SK-N-SH (cell line): ENCODE results near the gene ARID1A. TPM values are rescaled to one million over a fixed set of nuclear protein-coding genes. Genes with fewer than 3 reads are reported as not detected.

Experiments used
- CTCF ChIA-PET: fragments of 300-600, 350-600 bp; formaldehyde crosslinking; extraction: SDS; loops from one replicate; lab custom pipeline; 2021; lab: Yijun Ruan, JAX
- POLR2A ChIA-PET: fragments of 350-600 bp; sonication (Branson Sonifier 250); formaldehyde crosslinking; extraction: SDS; loops from one replicate; lab custom pipeline; 2020; ENCODE audit warnings: antibody characterized with exemption, inconsistent platforms; lab: Yijun Ruan, JAX
- DNase-seq: peaks from one replicate; pipeline ENCODE4 v3.0.0; 2012
- H2AFZ ChIP-seq: fragments of 200-600 bp; sonication (generic); 2 replicates; pipeline ENCODE4 v1.8.1; 2016; ENCODE audit warnings: antibody characterized with exemption, mild to moderate bottlenecking, low read depth
- H3F3A ChIP-seq: fragments of 200-600 bp; sonication (generic); replicated peaks from 2 replicates; pipeline ENCODE3; 2016; ENCODE audit warnings: antibody characterized with exemption, mild to moderate bottlenecking; ENCODE audit not compliant: insufficient read depth
- H3K27ac ChIP-seq, 2 experiments: fragments of 200-500 bp in 1 of 2; fragments of 200-600 bp in 1 of 2; sonication (Bioruptor generic) in 1 of 2; sonication (generic), shearing (Covaris generic) in 1 of 2; 2 replicates each; pipeline versions ENCODE4 v1.5.1 to v1.6.1; 2014 to 2016; ENCODE audit warnings: low read depth in 2 of 2, inconsistent platforms in 1 of 2, low read length in 1 of 2, mild to moderate bottlenecking in 1 of 2, mixed read lengths in 1 of 2
- H3K27me3 ChIP-seq: fragments of 200-600 bp; sonication (generic), shearing (Covaris generic); 2 replicates; pipeline ENCODE4 v1.6.1; 2016; ENCODE audit warnings: mixed run types; ENCODE audit not compliant: insufficient read depth
- H3K36me3 ChIP-seq, 2 experiments: fragments of 200-500 bp in 1 of 2; fragments of 200-600 bp in 1 of 2; sonication (Bioruptor generic) in 1 of 2; sonication (generic) in 1 of 2; replicated peaks in 1 of 2; 2 replicates each; pipeline versions ENCODE3 to v1.5.1; 2014 to 2016; ENCODE audit warnings: low read length in 1 of 2, mild to moderate bottlenecking in 1 of 2; ENCODE audit not compliant: insufficient read depth in 2 of 2, control insufficient read depth in 1 of 2
- H3K4me1 ChIP-seq, 2 experiments: fragments of 200-500 bp in 1 of 2; fragments of 200-600 bp in 1 of 2; sonication (Bioruptor generic) in 1 of 2; sonication (generic), shearing (Covaris generic) in 1 of 2; 2 replicates each; pipeline versions ENCODE4 v1.5.1 to v1.6.1; 2014 to 2016; ENCODE audit warnings: low read depth in 1 of 2, low read length in 1 of 2, mixed run types in 1 of 2; ENCODE audit not compliant: insufficient read depth in 2 of 2, control insufficient read depth in 1 of 2
- H3K4me2 ChIP-seq: fragments of 200-600 bp; sonication (generic), shearing (Covaris generic); 2 replicates; pipeline ENCODE4 v1.6.1; 2017; ENCODE audit warnings: mixed run types
- H3K4me3 ChIP-seq, 2 experiments: fragments of 200-500 bp in 1 of 2; fragments of 200-600 bp in 1 of 2; sonication (Bioruptor generic) in 1 of 2; sonication (generic), shearing (Covaris generic) in 1 of 2; 2 replicates each; pipeline versions ENCODE4 v1.5.1 to v1.8.1; 2014 to 2016; ENCODE audit warnings: low read depth in 2 of 2, inconsistent platforms in 1 of 2, low read length in 1 of 2, mild to moderate bottlenecking in 1 of 2, mixed read lengths in 1 of 2, moderate library complexity in 1 of 2
- H3K79me2 ChIP-seq: fragments of 200-600 bp; sonication (generic); 2 replicates; pipeline ENCODE4 v1.8.1; 2017; ENCODE audit warnings: mild to moderate bottlenecking; ENCODE audit not compliant: insufficient read depth
- H3K9ac ChIP-seq: fragments of 200-600 bp; sonication (generic); 2 replicates; pipeline ENCODE4 v1.6.1; 2017; ENCODE audit warnings: mixed run types
- H3K9me2 ChIP-seq: fragments of 200-600 bp; sonication (generic); 2 replicates; pipeline ENCODE4 v1.6.1; 2017; ENCODE audit warnings: mixed run types
- H3K9me3 ChIP-seq: fragments of 200-600 bp; sonication (generic); 2 replicates; pipeline ENCODE4 v1.6.1; 2017; ENCODE audit warnings: mixed run types, mild to moderate bottlenecking, moderate library complexity
- H4K20me1 ChIP-seq: fragments of 200-600 bp; sonication (generic); 2 replicates; pipeline ENCODE4 v1.6.1; 2017; ENCODE audit warnings: mild to moderate bottlenecking, mixed run types; ENCODE audit not compliant: insufficient read depth
- CHD2 ChIP-seq: fragments of 150-350 bp; IDR thresholded peaks from 2 replicates; pipeline ENCODE4 v1.6.1; 2018; ENCODE audit warnings: low read length; ENCODE audit not compliant: partially characterized antibody
- ELF1 ChIP-seq: IDR thresholded peaks from 2 replicates; pipeline ENCODE4 v1.4.0; 2012
- EP300 ChIP-seq, 2 experiments: IDR thresholded peaks; 2 replicates each; pipeline versions ENCODE4 v1.4.0 to v1.6.1; 2012; ENCODE audit warnings: borderline replicate concordance in 1 of 2, low read depth in 1 of 2, low read length in 1 of 2
- FOXJ3 ChIP-seq: sonication (generic); formaldehyde crosslinking; IDR thresholded peaks from 2 replicates; pipeline ENCODE4 v1.5.1; 2020; ENCODE audit warnings: mild to moderate bottlenecking, missing genetic modification reagents
- JUND ChIP-seq: IDR thresholded peaks from 2 replicates; pipeline ENCODE4 v1.4.0; 2012
- MXI1 ChIP-seq: IDR thresholded peaks from 2 replicates; pipeline ENCODE4 v1.6.1; 2012; ENCODE audit warnings: mild to moderate bottlenecking, low read depth, low read length, improper control_type of control experiment
- RCOR1 ChIP-seq: fragments of 150-350 bp; IDR thresholded peaks from 2 replicates; pipeline ENCODE4 v1.6.1; 2017; ENCODE audit warnings: antibody characterized with exemption, low read length
- TAF1 ChIP-seq: IDR thresholded peaks from 2 replicates; pipeline ENCODE4 v1.6.1; 2012; ENCODE audit warnings: low read depth, mild to moderate bottlenecking, low read length, moderate library complexity, borderline replicate concordance
- TCF12 ChIP-seq: IDR thresholded peaks from 2 replicates; pipeline ENCODE4 v1.4.0; 2012
- WGBS: methylation state at CpG from one replicate; pipeline ENCODE4 v1.1.6; 2017; ENCODE audit warnings: low lambda C conversion rate; 5-methylcytosine and 5-hydroxymethylcytosine counted together
- polyA plus RNA-seq, 3 experiments: library from polyadenylated mRNA; depleted of rRNA; stranded (reverse); fragments of >200 nt; gene quantifications; 2 replicates each; pipeline ENCODE4 v1.2.3, GENCODE V29; 2012
- TF ChIP-seq, protein P1 (sequence below): IDR thresholded peaks from 2 replicates; pipeline ENCODE4 v1.4.0; 2012; ENCODE audit warnings: low read depth

ARID1A gene
- polyA plus RNA-seq, 1 of the 3 experiments (the other 2 are of a cell fraction), result 26.5 TPM

DNA sequence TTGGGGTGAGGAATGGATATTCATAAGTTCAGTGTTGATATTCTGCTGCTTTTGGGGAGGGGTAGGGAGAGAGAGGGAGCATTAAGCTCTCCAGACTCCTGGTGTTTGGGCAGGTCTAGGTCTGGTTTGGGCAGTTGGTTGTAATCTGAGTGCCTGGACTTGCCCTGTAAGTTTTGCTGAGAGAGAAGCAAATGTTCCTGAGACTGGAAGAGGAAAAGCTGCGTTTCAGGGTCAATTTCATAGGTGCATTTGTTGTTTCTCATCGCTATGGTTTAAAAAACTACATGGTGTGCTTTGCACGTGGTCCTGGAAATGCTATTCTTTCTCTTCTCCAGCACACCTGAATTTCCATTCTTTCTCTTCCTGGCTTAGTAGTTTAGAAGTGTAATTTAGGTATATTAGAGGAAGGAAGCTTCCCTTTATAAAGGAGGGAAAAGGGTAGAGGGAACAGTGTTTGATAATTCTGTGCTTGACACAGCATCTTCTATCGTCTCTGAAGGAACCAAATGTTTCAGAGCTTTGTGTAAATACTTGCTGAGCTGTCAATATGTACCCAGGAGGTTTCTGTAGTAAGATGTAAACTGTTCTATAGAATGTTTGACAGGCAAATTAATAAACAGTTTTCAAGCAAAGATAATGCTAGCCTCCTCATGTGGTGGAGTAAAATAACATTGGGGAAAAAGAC lies 6.3 kb downstream of the ARID1A start:
- 75% methylated on average over 4 of the region's 4 CpGs for WGBS
- no peak for DNase-seq
- H4K20me1 ChIP-seq, result peaks cover 97% of the 10 kb centered on the region

DNA sequence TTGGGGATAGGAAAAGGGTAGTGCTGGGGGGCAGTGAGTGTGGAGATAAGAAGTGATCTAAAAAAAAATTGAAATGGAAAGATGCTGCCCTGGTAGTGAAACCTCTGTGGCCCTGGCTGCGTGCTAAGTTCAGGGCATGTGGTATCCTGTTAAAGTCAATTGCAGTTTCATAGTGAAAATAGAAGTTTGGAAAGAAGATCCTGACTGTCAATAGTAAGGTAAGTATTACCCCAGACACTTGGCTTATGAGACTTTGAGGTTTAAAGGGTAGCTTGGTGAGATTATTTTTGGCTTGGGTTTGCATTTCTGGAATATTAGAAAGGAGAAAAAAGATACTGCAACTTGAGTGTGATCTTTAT lies 6.8 kb downstream of the ARID1A start:
- peak overlapping the region in 1 of 2 experiments; percentile 81; a peak in 1 of 4 replicates for H3K27ac ChIP-seq
- TF ChIP-seq MXI1, result no peak
- no peak for TF ChIP-seq JUND
- TF ChIP-seq TAF1, result no peak
- TF ChIP-seq, all 33 proteins: peak for 0
- no peaks in the 10 kb centered on the region for H3K9me2 ChIP-seq
- H3K27me3 ChIP-seq, result no peaks in the 10 kb centered on the region
- CTCF ChIA-PET, result interaction anchor here (1.7 to 4.9 kb wide), 3 partner anchors 10 to 86 kb away, joined by 4 to 32 read pairs (median 13); partner anchors contain the start of gene PIGV
- peaks cover 35 to 72% of the 10 kb centered on the region in 2 experiments; a peak in 3 of 4 replicates for H3K4me1 ChIP-seq
- H4K20me1 ChIP-seq, result peaks cover 100% of the 10 kb centered on the region
- no peak overlapping the region for H3K9ac ChIP-seq
- H2AFZ ChIP-seq, result no peak overlapping the region
- DNase-seq, result no peak
- H3K4me3 ChIP-seq, result no peak overlapping the region
- H3F3A ChIP-seq, result peaks cover 37% of the 10 kb centered on the region
- peak overlapping the region; percentile 88 for H3K4me2 ChIP-seq
- H3K9me3 ChIP-seq, result no peaks in the 10 kb centered on the region
- POLR2A ChIA-PET, result interaction anchor here (1.8 kb wide), 1 partner anchor 85 kb away, joined by 6 read pairs; the partner anchor contains the start of gene PIGV
- peaks cover 3 to 12% of the 10 kb centered on the region in 2 experiments for H3K36me3 ChIP-seq
- H3K79me2 ChIP-seq, result peaks cover 97% of the 10 kb centered on the region
- WGBS, result 96% methylated on average over 1 of the region's 1 CpG

More for the DNA sequence above, 6.3 kb downstream of the ARID1A start:
- H3K9ac ChIP-seq, result no peak overlapping the region; the same call in 1 of the 2 replicates
- H3K4me2 ChIP-seq, result peak overlapping the region; percentile 88
- H3K27me3 ChIP-seq, result no peaks in the 10 kb centered on the region
- H3F3A ChIP-seq, result peaks cover 33% of the 10 kb centered on the region
- no peak overlapping the region; a peak in 2 of 4 replicates for H3K27ac ChIP-seq
- H2AFZ ChIP-seq, result no peak overlapping the region
- H3K36me3 ChIP-seq, result peaks cover 0 to 12% of the 10 kb centered on the region in 2 experiments
- no peak for TF ChIP-seq TCF12
- TF ChIP-seq JUND, result no peak
- TF ChIP-seq, protein P1, sequence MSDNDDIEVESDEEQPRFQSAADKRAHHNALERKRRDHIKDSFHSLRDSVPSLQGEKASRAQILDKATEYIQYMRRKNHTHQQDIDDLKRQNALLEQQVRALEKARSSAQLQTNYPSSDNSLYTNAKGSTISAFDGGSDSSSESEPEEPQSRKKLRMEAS, result no peak
- TF ChIP-seq ELF1, result no peak
- no peak for TF ChIP-seq RCOR1
- no peak for TF ChIP-seq EP300 (IDR thresholded peaks at IDR 0.05; ENCODE audit: borderline replicate concordance in 1 of 2, low read depth in 1 of 2, low read length in 1 of 2)
- no peak for TF ChIP-seq CHD2
- no peak for TF ChIP-seq FOXJ3 (CRISPR knock-in tag)
- H3K4me3 ChIP-seq, result no peak overlapping the region
- CTCF ChIA-PET, result interaction anchor here (0.9 to 4.9 kb wide), 6 partner anchors 10 to 92 kb away, joined by 3 to 32 read pairs (median 4); partner anchors contain the start of gene PIGV
- no peaks in the 10 kb centered on the region for H3K9me2 ChIP-seq
- peaks cover 35 to 67% of the 10 kb centered on the region in 2 experiments; a peak in 3 of 4 replicates for H3K4me1 ChIP-seq
- POLR2A ChIA-PET, result interaction anchor here (1.2 to 1.8 kb wide), 2 partner anchors 82 to 85 kb away, joined by 3 to 6 read pairs; partner anchors contain the start of gene PIGV
- H3K9me3 ChIP-seq, result no peaks in the 10 kb centered on the region
- H3K79me2 ChIP-seq, result peaks cover 97% of the 10 kb centered on the region

DNA sequence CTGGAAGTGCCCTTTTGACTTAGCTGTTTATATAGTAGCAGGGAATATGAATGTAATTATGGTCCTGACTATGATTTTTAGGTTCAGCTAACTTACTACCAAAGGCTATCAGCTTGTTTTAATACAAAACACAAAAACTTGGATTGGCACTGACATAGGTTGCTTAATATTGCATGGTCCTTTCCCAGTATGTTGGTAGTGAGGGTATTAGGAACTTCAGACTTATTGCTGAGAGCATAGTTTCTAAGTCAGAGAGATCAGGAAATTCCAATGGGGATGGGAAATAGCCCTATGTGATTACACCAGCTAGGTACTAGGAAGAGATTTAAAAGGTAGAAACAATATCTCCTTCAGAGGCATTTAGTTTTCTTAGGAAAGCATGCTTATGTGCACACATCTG lies 7.7 kb downstream of the ARID1A start:
- H3K9me2 ChIP-seq, result no peaks in the 10 kb centered on the region
- H3K79me2 ChIP-seq, result peaks cover 97% of the 10 kb centered on the region
- ChIA-PET CTCF (interaction anchor here (1.3 to 4.9 kb wide), 3 partner anchors 65 to 105 kb away, joined by 3 to 32 read pairs (median 4); partner anchors contain the start of gene PIGV), POLR2A (interaction anchor here (0.6 to 1.1 kb wide), 2 partner anchors 20 to 219 kb away, joined by 3 to 4 read pairs; no protein-coding TSS in a partner anchor)
- DNase-seq, result no peak
- peaks cover 40% of the 10 kb centered on the region for H3F3A ChIP-seq
- peaks cover 35 to 75% of the 10 kb centered on the region in 2 experiments; a peak in 3 of 4 replicates for H3K4me1 ChIP-seq
- H3K4me3 ChIP-seq, result no peak overlapping the region
- no peaks in the 10 kb centered on the region for H3K9me3 ChIP-seq
- TF ChIP-seq, protein P1, result no peak
- H3K4me2 ChIP-seq, result peak overlapping the region; percentile 88
- H4K20me1 ChIP-seq, result peaks cover 100% of the 10 kb centered on the region
- H3K9ac ChIP-seq, result no peak overlapping the region
- no peaks in the 10 kb centered on the region for H3K27me3 ChIP-seq
- peaks cover 3 to 12% of the 10 kb centered on the region in 2 experiments for H3K36me3 ChIP-seq
- H2AFZ ChIP-seq, result no peak overlapping the region
- H3K27ac ChIP-seq, result peak overlapping the region in 1 of 2 experiments; percentile 81; a peak in 1 of 4 replicates
